Fibroblast of pulmonary artery (primary cell): ENCODE results near the gene ISL1.

Experiments
- DNase-seq: peaks from one replicate; pipeline ENCODE4 v3.0.0-alpha.2; 2010; ENCODE audit warnings: low read depth
- H3K4me3 ChIP-seq: replicated peaks from 2 replicates; pipeline ENCODE4 v1.5.1; 2011; ENCODE audit warnings: low read depth, mild to moderate bottlenecking, control low read depth, low read length, moderate library complexity
- TF ChIP-seq, protein P1 (sequence below): IDR thresholded peaks from 2 replicates; pipeline ENCODE4 v1.5.1; 2011; ENCODE audit warnings: mild to moderate bottlenecking, control low read depth, low read length, inconsistent platforms; ENCODE audit errors: missing control alignments

Gene ISL1

DNA sequence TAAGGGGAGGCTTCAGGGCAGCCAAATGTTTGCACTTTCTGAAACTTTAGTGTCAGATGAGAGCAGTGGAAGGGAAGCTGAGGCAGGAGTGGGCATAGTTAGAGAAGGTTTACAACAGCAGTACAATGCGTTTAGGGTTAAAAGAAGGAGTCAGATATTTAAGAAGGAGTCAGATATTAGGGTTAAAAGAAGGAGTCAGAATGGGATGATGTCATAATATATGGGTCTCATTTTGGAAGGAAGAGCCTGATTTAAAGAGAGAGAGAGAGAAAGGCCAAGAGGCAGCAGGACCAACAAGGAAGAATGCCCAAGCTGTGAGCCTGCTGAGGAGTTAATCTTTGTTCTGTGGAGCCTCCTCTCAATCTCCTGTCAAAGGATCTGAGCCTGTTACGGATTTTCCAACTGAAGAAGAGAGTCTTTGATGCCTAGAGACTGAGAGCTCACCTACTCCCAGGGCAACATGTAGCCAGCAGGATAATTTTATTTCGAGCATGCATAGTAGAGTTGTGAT, 9.5 kb downstream of the ISL1 start:
- DNase-seq: no peak
- TF ChIP-seq, protein P1, sequence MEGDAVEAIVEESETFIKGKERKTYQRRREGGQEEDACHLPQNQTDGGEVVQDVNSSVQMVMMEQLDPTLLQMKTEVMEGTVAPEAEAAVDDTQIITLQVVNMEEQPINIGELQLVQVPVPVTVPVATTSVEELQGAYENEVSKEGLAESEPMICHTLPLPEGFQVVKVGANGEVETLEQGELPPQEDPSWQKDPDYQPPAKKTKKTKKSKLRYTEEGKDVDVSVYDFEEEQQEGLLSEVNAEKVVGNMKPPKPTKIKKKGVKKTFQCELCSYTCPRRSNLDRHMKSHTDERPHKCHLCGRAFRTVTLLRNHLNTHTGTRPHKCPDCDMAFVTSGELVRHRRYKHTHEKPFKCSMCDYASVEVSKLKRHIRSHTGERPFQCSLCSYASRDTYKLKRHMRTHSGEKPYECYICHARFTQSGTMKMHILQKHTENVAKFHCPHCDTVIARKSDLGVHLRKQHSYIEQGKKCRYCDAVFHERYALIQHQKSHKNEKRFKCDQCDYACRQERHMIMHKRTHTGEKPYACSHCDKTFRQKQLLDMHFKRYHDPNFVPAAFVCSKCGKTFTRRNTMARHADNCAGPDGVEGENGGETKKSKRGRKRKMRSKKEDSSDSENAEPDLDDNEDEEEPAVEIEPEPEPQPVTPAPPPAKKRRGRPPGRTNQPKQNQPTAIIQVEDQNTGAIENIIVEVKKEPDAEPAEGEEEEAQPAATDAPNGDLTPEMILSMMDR: no peak
- no peak overlapping the region for H3K4me3 ChIP-seq

DNA sequence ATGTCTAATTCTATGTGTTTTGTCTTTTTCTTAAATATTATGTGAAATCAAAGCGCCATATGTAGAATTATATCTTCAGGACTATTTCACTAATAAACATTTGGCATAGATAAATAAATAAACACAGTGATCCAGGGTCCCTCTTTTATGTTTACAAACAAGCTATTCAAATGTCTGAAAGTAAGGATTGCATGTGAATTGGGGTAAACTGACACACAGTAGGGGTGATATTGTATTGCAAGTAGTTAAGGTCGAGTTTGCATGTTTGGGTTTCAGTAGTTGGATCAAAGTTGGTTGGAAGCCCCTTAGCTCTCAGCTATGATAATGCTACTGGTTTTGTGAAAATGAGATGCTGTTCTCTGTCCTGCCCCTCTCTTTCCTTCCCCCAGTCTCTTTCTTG, 11.4 kb downstream of the ISL1 start:
- no peak for DNase-seq
- TF ChIP-seq, protein P1: no peak
- H3K4me3 ChIP-seq: no peak overlapping the region

DNA sequence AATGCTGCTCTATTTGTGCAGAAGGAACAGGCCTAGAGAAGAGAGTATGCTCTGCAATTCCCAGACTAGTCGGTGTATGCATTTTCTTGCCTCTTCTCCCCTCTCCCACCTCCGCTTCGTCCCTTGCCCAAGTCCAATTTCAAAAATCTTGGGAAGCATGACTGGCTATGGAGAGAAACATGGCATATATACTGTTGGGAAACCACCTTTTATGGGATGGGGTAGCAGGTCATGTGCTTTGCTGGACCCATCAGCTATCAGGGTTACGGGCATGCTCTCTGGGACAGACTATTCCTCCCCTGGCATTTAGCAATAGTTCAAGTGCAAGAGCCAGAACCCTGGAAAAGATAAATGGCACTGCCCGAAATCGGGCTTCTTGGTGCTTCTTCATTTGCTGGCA, 12.0 kb downstream of the ISL1 start:
- TF ChIP-seq, protein P1: no peak
- H3K4me3 ChIP-seq: no peak overlapping the region
- DNase-seq: no peak

DNA sequence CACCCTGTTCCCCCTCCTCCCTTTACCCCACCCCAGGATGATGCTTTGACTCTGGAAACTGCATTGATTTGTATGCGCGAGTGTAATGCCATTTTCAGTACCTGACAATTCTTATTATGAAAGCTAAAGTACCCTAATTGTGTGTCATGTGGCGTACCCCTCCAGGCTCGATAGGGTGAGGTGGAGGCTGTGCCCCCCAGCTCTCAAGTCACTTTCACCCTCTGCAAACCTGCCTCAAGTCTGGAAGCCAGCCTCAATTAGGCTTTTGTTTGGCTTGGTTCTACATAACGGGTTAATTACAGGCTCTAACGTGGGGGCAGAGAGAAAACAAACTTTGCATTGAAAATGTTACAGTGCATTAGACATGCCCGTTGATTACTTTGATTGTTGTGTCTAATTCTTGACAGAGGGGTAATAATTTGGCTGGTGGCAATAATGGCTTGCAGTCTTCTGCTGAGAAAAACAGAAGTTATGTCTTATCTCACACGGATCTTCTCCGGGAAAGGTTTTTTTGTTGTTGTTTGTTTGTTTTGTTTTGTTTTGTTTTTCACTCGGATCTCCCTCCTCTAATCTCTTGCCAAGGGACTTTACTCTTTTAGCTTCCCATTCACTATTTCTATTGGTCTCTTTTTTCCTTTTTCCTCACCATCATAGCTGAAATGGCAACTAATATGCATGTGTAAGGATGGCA, 12.6 kb downstream of the ISL1 start:
- TF ChIP-seq, protein P1: no peak
- DNase-seq: no peak
- H3K4me3 ChIP-seq: no peak overlapping the region

DNA sequence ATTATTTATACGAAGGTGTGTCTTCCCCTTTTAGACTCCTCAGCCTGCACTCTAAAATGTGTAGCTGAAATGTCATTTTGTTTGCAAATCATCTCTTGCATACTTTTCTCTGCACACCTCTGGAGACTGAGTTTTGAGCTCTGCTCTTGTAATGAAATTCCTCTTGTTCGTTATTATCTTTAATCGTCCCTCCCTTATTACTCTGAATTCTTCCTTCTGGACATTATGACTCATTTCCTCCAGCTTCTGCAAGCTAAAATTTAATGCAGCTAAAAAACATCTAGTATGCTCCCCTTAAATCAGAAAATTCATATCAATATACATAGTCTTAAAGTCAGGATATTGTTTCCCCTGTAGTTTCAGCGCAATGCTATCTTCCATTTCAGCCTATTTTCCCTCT, 13.5 kb downstream of the ISL1 start:
- TF ChIP-seq, protein P1: no peak
- no peak for DNase-seq
- no peak overlapping the region for H3K4me3 ChIP-seq

DNA sequence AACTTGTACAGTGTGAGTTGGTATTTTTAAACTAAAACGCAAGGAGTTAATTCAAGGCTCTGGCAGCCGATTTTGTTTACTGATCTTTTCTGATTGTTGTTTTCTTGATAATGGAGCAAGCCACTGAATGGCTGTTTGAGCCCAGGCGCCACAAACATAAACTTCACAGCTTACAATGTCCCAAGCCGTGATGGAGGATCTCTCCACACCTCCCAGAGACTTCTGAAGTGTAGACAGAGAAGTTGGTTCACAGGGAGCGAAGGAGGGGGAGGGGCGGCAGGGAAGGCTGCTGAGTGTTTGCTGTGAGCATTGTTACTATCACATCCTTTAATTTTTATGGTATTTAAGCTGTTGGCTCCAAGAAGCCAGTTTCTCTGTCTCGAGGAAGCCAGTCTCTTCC, 14.7 kb downstream of the ISL1 start:
- TF ChIP-seq, protein P1: no peak
- no peak for DNase-seq
- no peak overlapping the region for H3K4me3 ChIP-seq
